HL-60 (cell line): Measurements from ENCODE around the gene SLC43A2.
"Not testable (repeated sequence)": the region's sequence is repeated elsewhere in the genome, so short reads cannot be mapped to it uniquely, and the experiment has no call there.

Source experiments
- DNase-seq, 2 experiments: peaks; one replicate each; pipeline ENCODE4 v3.0.0-alpha.2; 2010 to 2020; ENCODE audit warnings: low read depth in 1 of 2, low spot score in 1 of 2
- H3K27ac ChIP-seq: fragments of 250-450 bp; sonication (Bioruptor Pico); replicated peaks from 2 replicates; pipeline ENCODE4 v1.5.1; 2020; ENCODE audit warnings: mild to moderate bottlenecking, moderate library complexity
- H3K27me3 ChIP-seq: fragments of 250-450 bp; sonication (Bioruptor Pico); 2 replicates; pipeline ENCODE4 v1.5.1; 2021; ENCODE audit warnings: mild to moderate bottlenecking, moderate library complexity; ENCODE audit not compliant: insufficient read depth, poor library complexity, severe bottlenecking
- H3K4me3 ChIP-seq: replicated peaks from 2 replicates; pipeline ENCODE4 v1.5.1; 2011; ENCODE audit warnings: mild to moderate bottlenecking, control low read depth, low read length; ENCODE audit not compliant: insufficient read depth
- GABPA ChIP-seq: IDR thresholded peaks from 2 replicates; pipeline ENCODE4 v1.6.1; 2012; ENCODE audit warnings: low read depth
- POLR2AphosphoS5 ChIP-seq: IDR thresholded peaks from 2 replicates; pipeline ENCODE4 v1.6.1; 2012; ENCODE audit warnings: low read depth
- SPI1 ChIP-seq: IDR thresholded peaks from 2 replicates; pipeline ENCODE4 v1.6.1; 2012; ENCODE audit warnings: low read depth, mild to moderate bottlenecking, borderline replicate concordance
- TF ChIP-seq, protein P1 (sequence below): IDR thresholded peaks from one replicate; pipeline ENCODE4 v1.5.1; 2011; ENCODE audit warnings: low read length, control low read depth, inconsistent platforms; ENCODE audit not compliant: insufficient read depth
- TF ChIP-seq, protein P2 (sequence below): IDR thresholded peaks from 2 replicates; pipeline ENCODE4 v1.6.1; 2012; ENCODE audit warnings: low read depth; ENCODE audit not compliant: insufficient replicate concordance

Gene SLC43A2

GRCh38 chr17:1532836-1533602, 95.6 kb downstream of the SLC43A2 start:
- no peak overlapping the region for H3K27ac ChIP-seq
- no peaks in the 10 kb centered on the region for H3K27me3 ChIP-seq
- H3K4me3 ChIP-seq: no peak overlapping the region
- TF ChIP-seq, protein P1, sequence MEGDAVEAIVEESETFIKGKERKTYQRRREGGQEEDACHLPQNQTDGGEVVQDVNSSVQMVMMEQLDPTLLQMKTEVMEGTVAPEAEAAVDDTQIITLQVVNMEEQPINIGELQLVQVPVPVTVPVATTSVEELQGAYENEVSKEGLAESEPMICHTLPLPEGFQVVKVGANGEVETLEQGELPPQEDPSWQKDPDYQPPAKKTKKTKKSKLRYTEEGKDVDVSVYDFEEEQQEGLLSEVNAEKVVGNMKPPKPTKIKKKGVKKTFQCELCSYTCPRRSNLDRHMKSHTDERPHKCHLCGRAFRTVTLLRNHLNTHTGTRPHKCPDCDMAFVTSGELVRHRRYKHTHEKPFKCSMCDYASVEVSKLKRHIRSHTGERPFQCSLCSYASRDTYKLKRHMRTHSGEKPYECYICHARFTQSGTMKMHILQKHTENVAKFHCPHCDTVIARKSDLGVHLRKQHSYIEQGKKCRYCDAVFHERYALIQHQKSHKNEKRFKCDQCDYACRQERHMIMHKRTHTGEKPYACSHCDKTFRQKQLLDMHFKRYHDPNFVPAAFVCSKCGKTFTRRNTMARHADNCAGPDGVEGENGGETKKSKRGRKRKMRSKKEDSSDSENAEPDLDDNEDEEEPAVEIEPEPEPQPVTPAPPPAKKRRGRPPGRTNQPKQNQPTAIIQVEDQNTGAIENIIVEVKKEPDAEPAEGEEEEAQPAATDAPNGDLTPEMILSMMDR: peak; percentile 41
- TF ChIP-seq GABPA (no peak), SPI1 (peak; percentile 87), POLR2AphosphoS5 (no peak)
- TF ChIP-seq, protein P2, sequence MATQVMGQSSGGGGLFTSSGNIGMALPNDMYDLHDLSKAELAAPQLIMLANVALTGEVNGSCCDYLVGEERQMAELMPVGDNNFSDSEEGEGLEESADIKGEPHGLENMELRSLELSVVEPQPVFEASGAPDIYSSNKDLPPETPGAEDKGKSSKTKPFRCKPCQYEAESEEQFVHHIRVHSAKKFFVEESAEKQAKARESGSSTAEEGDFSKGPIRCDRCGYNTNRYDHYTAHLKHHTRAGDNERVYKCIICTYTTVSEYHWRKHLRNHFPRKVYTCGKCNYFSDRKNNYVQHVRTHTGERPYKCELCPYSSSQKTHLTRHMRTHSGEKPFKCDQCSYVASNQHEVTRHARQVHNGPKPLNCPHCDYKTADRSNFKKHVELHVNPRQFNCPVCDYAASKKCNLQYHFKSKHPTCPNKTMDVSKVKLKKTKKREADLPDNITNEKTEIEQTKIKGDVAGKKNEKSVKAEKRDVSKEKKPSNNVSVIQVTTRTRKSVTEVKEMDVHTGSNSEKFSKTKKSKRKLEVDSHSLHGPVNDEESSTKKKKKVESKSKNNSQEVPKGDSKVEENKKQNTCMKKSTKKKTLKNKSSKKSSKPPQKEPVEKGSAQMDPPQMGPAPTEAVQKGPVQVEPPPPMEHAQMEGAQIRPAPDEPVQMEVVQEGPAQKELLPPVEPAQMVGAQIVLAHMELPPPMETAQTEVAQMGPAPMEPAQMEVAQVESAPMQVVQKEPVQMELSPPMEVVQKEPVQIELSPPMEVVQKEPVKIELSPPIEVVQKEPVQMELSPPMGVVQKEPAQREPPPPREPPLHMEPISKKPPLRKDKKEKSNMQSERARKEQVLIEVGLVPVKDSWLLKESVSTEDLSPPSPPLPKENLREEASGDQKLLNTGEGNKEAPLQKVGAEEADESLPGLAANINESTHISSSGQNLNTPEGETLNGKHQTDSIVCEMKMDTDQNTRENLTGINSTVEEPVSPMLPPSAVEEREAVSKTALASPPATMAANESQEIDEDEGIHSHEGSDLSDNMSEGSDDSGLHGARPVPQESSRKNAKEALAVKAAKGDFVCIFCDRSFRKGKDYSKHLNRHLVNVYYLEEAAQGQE: no peak
- peak in 1 of 2 experiments; percentile 51 for DNase-seq

GRCh38 chr17:1529863-1530262, 98.8 kb downstream of the SLC43A2 start:
- DNase-seq: no peak
- no peak for TF ChIP-seq POLR2AphosphoS5
- TF ChIP-seq, protein P2: no peak
- TF ChIP-seq SPI1: no peak
- TF ChIP-seq, protein P1: no peak
- no peak for TF ChIP-seq GABPA

GRCh38 chr17:1526876-1527275, 101.8 kb downstream of the SLC43A2 start:
- not testable (repeated sequence) for H3K4me3 ChIP-seq, H3K27me3 ChIP-seq, DNase-seq, H3K27ac ChIP-seq

More at GRCh38 chr17:1529863-1530262, 98.8 kb downstream of the SLC43A2 start:
- Histone ChIP-seq H3K27ac (no peak overlapping the region), H3K4me3 (no peak overlapping the region), H3K27me3 (no peaks in the 10 kb centered on the region)

GRCh38 chr17:1522626-1523025, 106.0 kb downstream of the SLC43A2 start:
- Histone ChIP-seq H3K4me3 (no peak overlapping the region), H3K27me3 (no peaks in the 10 kb centered on the region), H3K27ac (no peak overlapping the region)
- TF ChIP-seq, protein P2: no peak
- TF ChIP-seq, protein P1: no peak
- TF ChIP-seq GABPA (no peak), SPI1 (no peak), POLR2AphosphoS5 (no peak)
- DNase-seq: no peak
